ENCODE results near the gene CCDC40. TPM values are rescaled to one million over a fixed set of nuclear protein-coding genes. Genes with fewer than 3 reads are reported as not detected.

Gene CCDC40
- total and polyA plus RNA-seq, 9 of the 15 experiments (the other 6 are each of a cell fraction or from before 2014, with no cell fraction given): 0.07 to 0.33 TPM; not detected in 7

DNA sequence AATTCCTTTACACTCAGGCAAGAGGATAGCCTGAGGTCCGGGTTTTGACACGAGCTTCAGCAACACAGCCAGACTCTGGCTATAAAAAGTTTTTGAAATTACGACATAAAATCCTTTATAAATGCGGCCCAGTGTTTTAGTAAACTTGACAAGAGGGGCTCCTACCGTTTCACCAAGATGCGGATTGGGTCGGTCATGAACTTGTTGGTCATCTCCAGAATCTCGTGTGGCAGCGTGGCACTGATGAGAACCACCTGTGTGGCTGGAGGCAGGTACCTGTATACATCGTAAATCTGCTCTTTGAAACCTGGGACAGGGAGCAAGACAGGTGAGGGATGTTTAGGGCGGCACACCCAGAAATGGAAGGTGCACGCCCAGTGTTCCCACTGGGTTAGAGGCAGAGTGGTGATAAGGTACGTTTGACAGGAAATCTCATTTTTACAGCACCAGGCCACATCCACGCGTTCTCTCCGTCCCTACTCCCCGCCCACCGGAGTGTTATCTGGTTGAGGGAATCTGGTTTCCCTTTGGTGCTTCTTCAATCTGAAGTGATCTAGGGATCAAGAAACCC is 102.5 kb downstream of the CCDC40 start:
- TF ChIP-seq U2AF1 (optimal IDR thresholded peaks at IDR 0.05; ENCODE audit: low read depth, low read length) (no peak), ZFP36 (IDR thresholded peaks at IDR 0.05; ENCODE audit: low read depth, low read length, partially characterized antibody) (no peak), NFYB (IDR thresholded peaks at IDR 0.05; ENCODE audit: extremely low read depth, insufficient read length) (no peak), ZBTB11 (CRISPR knock-in tag; IDR thresholded peaks at IDR 0.05) (no peak), ERF (CRISPR knock-in tag; IDR thresholded peaks at IDR 0.05) (no peak), ZNF311 (CRISPR knock-in tag; IDR thresholded peaks at IDR 0.05) (no peak), ZEB2 (IDR thresholded peaks at IDR 0.05) (no peak), MCM2 (IDR thresholded peaks at IDR 0.05; ENCODE audit: low read depth) (no peak), CTCFL (IDR thresholded peaks at IDR 0.05; ENCODE audit: borderline replicate concordance, insufficient read depth, low read depth, low read length, poor library complexity, severe bottlenecking) (no peak), ATF4 (CRISPR knock-in tag; IDR thresholded peaks at IDR 0.05) (no peak), SUPT5H (IDR thresholded peaks at IDR 0.05) (no peak), ELF4 (CRISPR knock-in tag; IDR thresholded peaks at IDR 0.05) (no peak), TAF7 (tag; IDR thresholded peaks at IDR 0.05) (no peak), ZNF764 (CRISPR knock-in tag; IDR thresholded peaks at IDR 0.05; ENCODE audit: low read depth) (no peak), SMARCB1 (IDR thresholded peaks at IDR 0.05; ENCODE audit: insufficient read length, low read depth) (no peak), FOS (IDR thresholded peaks at IDR 0.05; ENCODE audit: extremely low read depth, insufficient read length) (no peak)
- no peaks in the 10 kb centered on the region for H3K9me1 ChIP-seq (ENCODE audit: control insufficient read depth, insufficient read depth, low read length)
- no peak overlapping the region for H3K4me2 ChIP-seq (ENCODE audit: insufficient read depth, low read length)
- POLR2A ChIA-PET: no interaction called here
- H3K27ac ChIP-seq (ENCODE audit: extremely low read depth, low read depth, low read length): no peak overlapping the region
- H3K27me3 ChIP-seq (ENCODE audit: control insufficient read depth in 2 of 2, insufficient read depth in 2 of 2, low read length in 2 of 2): no peaks in the 10 kb centered on the region
- DNase-seq (ENCODE audit: extremely low read depth in 1 of 4, low spot score in 3 of 4) (no peak), ATAC-seq (no peak), FAIRE-seq (no peak)
- in situ Hi-C loops (cut with MboI) (no loop called here), intact Hi-C loops (cut with micrococcal nuclease) (no loop called here)
- H3K79me2 ChIP-seq (ENCODE audit: control insufficient read depth, insufficient read depth, low read length): peaks cover 15% of the 10 kb centered on the region
- H2AFZ ChIP-seq (ENCODE audit: low read depth, low read length): no peak overlapping the region
- H3K4me3 ChIP-seq: no peak overlapping the region
- 86% methylated on average over 18 of the region's 18 CpGs for WGBS (ENCODE audit: insufficient coverage, low coverage, missing lambda C conversion rate)
- H4K20me1 ChIP-seq (replicated peaks; ENCODE audit: control insufficient read depth, insufficient read depth, low read length): peaks cover 4% of the 10 kb centered on the region; the same call in 1 of the 2 replicates
- CTCF ChIA-PET (ENCODE audit: low intra/inter-chr PET ratio): no interaction called here
- H3K9ac ChIP-seq (ENCODE audit: insufficient read depth in 1 of 2, low read depth in 2 of 2, low read length in 2 of 2): no peak overlapping the region
- peaks cover 99% of the 10 kb centered on the region for H3K36me3 ChIP-seq (ENCODE audit: control insufficient read depth, insufficient read depth, low read length)
- no peaks in the 10 kb centered on the region for H3K4me1 ChIP-seq (replicated peaks in 1 of 2; ENCODE audit: control insufficient read depth in 2 of 2, insufficient read depth in 2 of 2, low read length in 2 of 2)
- BruUV-seq (replicated peaks): no TSS peak
- H3K9me3 ChIP-seq (replicated peaks; ENCODE audit: control insufficient read depth, insufficient read depth, low read depth, low read length): no peaks in the 10 kb centered on the region; the same call in 1 of the 2 replicates

Data from K562 (cell line).